22Rv1 (cell line): Measurements from ENCODE around the gene RYR2.
"Not testable (repeated sequence)": the region's sequence is repeated elsewhere in the genome, so short reads cannot be mapped to it uniquely, and the experiment has no call there.

Experiments used
- H3K27ac ChIP-seq: fragments of 450-650 bp; 2 replicates; pipeline ENCODE4 v1.5.1; 2017
- CTCF ChIP-seq: fragments of 450-650 bp; IDR thresholded peaks from 2 replicates; pipeline ENCODE4 v1.5.1; 2017; ENCODE audit warnings: mild to moderate bottlenecking
- ZFX ChIP-seq: fragments of 450-650 bp; IDR thresholded peaks from 2 replicates; pipeline ENCODE4 v1.6.1; 2017; ENCODE audit warnings: antibody characterized with exemption, borderline replicate concordance

The RYR2 gene

GRCh38 chr1:237270353-237270752, 228.4 kb downstream of the RYR2 start:
- no peak for TF ChIP-seq ZFX
- TF ChIP-seq CTCF, result no peak
- no peak overlapping the region for H3K27ac ChIP-seq

GRCh38 chr1:237277994-237278393, 236.0 kb downstream of the RYR2 start:
- H3K27ac ChIP-seq, result not testable (repeated sequence)

- no peak overlapping the region for H3K27ac ChIP-seq
- no peak for TF ChIP-seq ZFX
- no peak for TF ChIP-seq CTCF
These were observed 237.6 kb downstream of the RYR2 start for GRCh38 chr1:237279629-237280028.

- no peak for TF ChIP-seq CTCF
- no peak for TF ChIP-seq ZFX
- H3K27ac ChIP-seq, result no peak overlapping the region
These were observed 239.5 kb downstream of the RYR2 start for GRCh38 chr1:237281481-237281880.

GRCh38 chr1:237282208-237282783, 240.3 kb downstream of the RYR2 start:
- TF ChIP-seq CTCF (no peak), ZFX (no peak)
- no peak overlapping the region for H3K27ac ChIP-seq

- TF ChIP-seq CTCF (no peak), ZFX (no peak)
- H3K27ac ChIP-seq, result no peak overlapping the region
These were observed 246.0 kb downstream of the RYR2 start for GRCh38 chr1:237287876-237288521.

GRCh38 chr1:237293804-237294203, 251.8 kb downstream of the RYR2 start:
- H3K27ac ChIP-seq, result no peak overlapping the region
- no peak for TF ChIP-seq ZFX
- no peak for TF ChIP-seq CTCF

- no peak overlapping the region for H3K27ac ChIP-seq
- TF ChIP-seq CTCF (no peak), ZFX (no peak)
These were observed 254.9 kb downstream of the RYR2 start for GRCh38 chr1:237296861-237297260.
